ENCODE results near the gene CELA3B.

GRCh38 chr1:21935393-21935804, 41.4 kb upstream of the CELA3B start:
- TF ChIP-seq ZFP1 (CRISPR knock-in tag; IDR thresholded peaks at IDR 0.05), result no peak
- no peak for TF ChIP-seq ZNF3 (CRISPR knock-in tag; IDR thresholded peaks at IDR 0.05)

Data from HepG2 (cell line).